Measurements from ENCODE around the gene ATG9A. TPM values are rescaled to one million over a fixed set of nuclear protein-coding genes. Genes with fewer than 3 reads are reported as not detected.

The ATG9A gene
- total and polyA plus RNA-seq, 9 of the 15 experiments (the other 6 are each of a cell fraction or from before 2014, with no cell fraction given), result 0.25 to 65.6 (median 23.4) TPM

DNA sequence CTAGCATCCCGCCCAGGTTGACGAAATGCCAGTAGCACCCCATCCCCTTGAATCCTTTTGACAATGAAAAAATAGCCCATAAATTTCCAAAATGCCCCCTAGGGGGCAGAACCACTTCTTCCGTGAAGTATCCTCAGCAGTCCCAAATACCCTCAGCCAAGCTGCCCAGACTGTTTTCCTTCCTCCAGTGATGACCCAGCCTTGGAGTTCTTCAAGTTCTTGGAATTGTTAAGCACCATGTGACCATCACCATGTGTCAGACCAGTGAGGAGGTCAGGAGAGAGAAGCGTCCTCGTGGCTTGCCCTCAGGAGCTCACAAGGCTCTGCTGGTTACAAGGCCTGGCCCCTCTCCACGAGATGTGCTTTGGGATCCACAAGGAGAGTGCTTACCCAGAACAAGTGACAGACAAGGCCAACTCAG is 58.2 kb downstream of the ATG9A start (continued):
- TF ChIP-seq, protein P1, sequence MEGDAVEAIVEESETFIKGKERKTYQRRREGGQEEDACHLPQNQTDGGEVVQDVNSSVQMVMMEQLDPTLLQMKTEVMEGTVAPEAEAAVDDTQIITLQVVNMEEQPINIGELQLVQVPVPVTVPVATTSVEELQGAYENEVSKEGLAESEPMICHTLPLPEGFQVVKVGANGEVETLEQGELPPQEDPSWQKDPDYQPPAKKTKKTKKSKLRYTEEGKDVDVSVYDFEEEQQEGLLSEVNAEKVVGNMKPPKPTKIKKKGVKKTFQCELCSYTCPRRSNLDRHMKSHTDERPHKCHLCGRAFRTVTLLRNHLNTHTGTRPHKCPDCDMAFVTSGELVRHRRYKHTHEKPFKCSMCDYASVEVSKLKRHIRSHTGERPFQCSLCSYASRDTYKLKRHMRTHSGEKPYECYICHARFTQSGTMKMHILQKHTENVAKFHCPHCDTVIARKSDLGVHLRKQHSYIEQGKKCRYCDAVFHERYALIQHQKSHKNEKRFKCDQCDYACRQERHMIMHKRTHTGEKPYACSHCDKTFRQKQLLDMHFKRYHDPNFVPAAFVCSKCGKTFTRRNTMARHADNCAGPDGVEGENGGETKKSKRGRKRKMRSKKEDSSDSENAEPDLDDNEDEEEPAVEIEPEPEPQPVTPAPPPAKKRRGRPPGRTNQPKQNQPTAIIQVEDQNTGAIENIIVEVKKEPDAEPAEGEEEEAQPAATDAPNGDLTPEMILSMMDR (IDR thresholded peaks at IDR 0.05 in 2 of 3, conservative IDR thresholded peaks at IDR 0.05 in 1 of 3; ENCODE audit: insufficient read depth in 2 of 3, low read depth in 1 of 3, low read length in 3 of 3), result peak; percentile 50 to 75 (median 72)
- TF ChIP-seq CBX1 (IDR thresholded peaks at IDR 0.05; ENCODE audit: low read depth) (no peak), ZFP36 (IDR thresholded peaks at IDR 0.05; ENCODE audit: low read depth, low read length, partially characterized antibody) (no peak), JUND (IDR thresholded peaks at IDR 0.05; ENCODE audit: borderline replicate concordance, low read depth, low read length) (no peak), JUND (tag; IDR thresholded peaks at IDR 0.05; ENCODE audit: borderline replicate concordance, low read depth, low read length) (no peak), KHSRP (IDR thresholded peaks at IDR 0.05) (no peak), GABPA (tag; conservative IDR thresholded peaks at IDR 0.05; ENCODE audit: low read depth) (no peak), CTCFL (IDR thresholded peaks at IDR 0.05; ENCODE audit: borderline replicate concordance, insufficient read depth, low read depth, low read length, poor library complexity, severe bottlenecking) (peak; percentile 17), ZNF3 (CRISPR knock-in tag; IDR thresholded peaks at IDR 0.05) (no peak), PKNOX1 (IDR thresholded peaks at IDR 0.05) (no peak), RFX1 (IDR thresholded peaks at IDR 0.05) (no peak)
- TF ChIP-seq, protein P2, sequence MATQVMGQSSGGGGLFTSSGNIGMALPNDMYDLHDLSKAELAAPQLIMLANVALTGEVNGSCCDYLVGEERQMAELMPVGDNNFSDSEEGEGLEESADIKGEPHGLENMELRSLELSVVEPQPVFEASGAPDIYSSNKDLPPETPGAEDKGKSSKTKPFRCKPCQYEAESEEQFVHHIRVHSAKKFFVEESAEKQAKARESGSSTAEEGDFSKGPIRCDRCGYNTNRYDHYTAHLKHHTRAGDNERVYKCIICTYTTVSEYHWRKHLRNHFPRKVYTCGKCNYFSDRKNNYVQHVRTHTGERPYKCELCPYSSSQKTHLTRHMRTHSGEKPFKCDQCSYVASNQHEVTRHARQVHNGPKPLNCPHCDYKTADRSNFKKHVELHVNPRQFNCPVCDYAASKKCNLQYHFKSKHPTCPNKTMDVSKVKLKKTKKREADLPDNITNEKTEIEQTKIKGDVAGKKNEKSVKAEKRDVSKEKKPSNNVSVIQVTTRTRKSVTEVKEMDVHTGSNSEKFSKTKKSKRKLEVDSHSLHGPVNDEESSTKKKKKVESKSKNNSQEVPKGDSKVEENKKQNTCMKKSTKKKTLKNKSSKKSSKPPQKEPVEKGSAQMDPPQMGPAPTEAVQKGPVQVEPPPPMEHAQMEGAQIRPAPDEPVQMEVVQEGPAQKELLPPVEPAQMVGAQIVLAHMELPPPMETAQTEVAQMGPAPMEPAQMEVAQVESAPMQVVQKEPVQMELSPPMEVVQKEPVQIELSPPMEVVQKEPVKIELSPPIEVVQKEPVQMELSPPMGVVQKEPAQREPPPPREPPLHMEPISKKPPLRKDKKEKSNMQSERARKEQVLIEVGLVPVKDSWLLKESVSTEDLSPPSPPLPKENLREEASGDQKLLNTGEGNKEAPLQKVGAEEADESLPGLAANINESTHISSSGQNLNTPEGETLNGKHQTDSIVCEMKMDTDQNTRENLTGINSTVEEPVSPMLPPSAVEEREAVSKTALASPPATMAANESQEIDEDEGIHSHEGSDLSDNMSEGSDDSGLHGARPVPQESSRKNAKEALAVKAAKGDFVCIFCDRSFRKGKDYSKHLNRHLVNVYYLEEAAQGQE (IDR thresholded peaks at IDR 0.05; ENCODE audit: borderline replicate concordance), result peak; percentile 31; the same call in 1 of the 2 replicates
- TF ChIP-seq, protein P2 (CRISPR knock-in tag; IDR thresholded peaks at IDR 0.05; ENCODE audit: low read depth), result no peak
